NCI-H2196 (cell line): ENCODE measurements around the gene ABI1.
"Not testable (repeated sequence)": the region's sequence is repeated elsewhere in the genome, so short reads cannot be mapped to it uniquely, and the experiment has no call there.

Source experiments
- DNase-seq: peaks from one replicate; lab custom pipeline; 2025; ENCODE audit not compliant: unreplicated experiment; lab: John Stamatoyannopoulos, UW

The ABI1 gene

DNA sequence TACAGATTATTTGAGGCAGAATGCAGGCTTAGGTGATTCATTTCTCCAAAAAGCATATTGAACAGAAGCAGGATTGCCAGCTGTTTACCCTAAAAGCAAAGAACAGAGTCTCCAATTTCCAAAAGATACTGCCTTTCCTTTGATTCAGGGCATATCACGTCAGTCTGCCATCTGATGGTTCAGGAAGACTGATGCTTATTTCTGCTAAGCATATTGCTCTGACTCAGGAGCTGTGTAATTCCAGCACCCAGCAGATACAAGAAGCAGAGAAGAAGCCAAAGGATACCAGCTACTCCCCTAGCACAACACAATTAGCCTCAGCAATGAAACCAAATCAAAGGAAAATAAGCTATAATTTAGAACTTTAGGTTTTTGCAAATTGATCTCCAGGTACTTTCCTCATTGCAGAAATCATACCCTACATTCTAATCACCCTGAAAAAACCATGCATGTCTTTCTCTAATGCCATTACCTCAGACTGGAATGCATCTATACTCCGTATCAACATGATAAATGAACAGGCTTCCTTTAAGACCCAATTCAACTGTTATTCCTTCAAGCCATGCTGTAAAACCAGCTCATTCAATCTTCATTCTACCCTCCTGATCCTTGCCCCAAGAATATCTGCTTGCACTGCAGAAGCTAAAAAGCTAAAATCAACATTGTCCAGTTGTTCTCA, 55.1 kb downstream of the ABI1 start:
- no peak for DNase-seq

- no peak for DNase-seq
Observed at GRCh38 chr10:26804418-26805393, 56.1 kb downstream of the ABI1 start.

DNA sequence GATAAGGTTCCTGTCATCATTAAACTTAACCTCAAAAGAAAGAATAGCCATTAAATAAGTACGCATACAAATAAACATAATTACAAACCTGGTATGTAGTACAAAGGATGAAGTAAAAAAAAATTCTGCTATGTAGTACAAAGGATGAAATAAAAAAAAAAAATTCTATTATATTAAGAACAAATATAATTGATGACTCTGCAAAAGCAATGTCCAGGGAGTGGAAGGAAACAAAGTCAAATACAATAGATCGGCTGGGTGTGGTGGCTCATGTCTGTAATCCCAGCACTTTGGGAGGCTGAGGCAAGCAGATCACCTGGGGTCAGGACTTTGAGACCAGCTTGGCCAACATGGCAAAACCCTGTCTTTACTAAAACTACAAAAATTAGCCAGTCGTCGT, 56.9 kb downstream of the ABI1 start:
- DNase-seq: no peak

- no peak for DNase-seq
Observed at GRCh38 chr10:26802527-26802926, 58.2 kb downstream of the ABI1 start.

GRCh38 chr10:26801831-26802230, 58.9 kb downstream of the ABI1 start:
- DNase-seq: no peak

DNA sequence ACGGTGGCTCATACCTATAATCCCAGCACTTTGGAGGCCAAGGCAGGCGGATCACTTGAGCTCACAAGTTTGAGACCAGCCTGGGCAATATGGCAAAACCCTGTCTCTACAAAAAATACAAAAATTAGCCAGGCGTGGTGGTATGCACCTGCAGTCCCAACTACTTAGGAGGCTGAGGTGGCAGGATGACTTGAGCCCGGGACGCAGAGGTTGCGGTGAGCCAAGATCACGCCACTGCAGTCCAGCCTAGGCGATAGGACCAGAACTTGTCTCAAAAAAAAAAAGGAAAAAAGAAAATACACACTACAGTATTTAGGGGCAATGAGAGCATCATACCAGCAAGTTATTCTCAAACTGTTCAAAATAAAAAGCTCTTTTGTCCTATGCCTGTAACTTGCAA, 59.5 kb downstream of the ABI1 start:
- DNase-seq: no peak

GRCh38 chr10:26800468-26800867, 60.3 kb downstream of the ABI1 start:
- DNase-seq: no peak

GRCh38 chr10:26799342-26799741, 61.4 kb downstream of the ABI1 start:
- no peak for DNase-seq

DNA sequence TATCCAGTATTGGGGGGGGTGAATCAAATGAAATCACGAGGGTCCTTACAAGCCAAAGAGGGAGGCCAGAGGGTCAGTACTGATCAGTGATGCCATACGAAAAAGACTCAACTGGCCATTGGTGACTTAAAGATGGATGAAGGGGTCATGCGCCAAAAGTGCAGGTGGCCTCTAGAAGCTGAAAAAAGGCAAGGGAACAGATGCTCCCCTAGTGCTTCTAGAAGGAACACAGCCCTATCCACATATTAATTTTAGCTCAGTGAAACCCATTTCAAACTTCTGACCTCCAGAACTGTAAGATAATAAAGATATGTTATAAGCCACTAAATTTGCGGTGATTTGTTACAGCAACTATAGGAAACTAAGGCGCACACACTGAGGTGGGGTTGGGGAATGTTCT, 62.5 kb downstream of the ABI1 start:
- no peak for DNase-seq

DNA sequence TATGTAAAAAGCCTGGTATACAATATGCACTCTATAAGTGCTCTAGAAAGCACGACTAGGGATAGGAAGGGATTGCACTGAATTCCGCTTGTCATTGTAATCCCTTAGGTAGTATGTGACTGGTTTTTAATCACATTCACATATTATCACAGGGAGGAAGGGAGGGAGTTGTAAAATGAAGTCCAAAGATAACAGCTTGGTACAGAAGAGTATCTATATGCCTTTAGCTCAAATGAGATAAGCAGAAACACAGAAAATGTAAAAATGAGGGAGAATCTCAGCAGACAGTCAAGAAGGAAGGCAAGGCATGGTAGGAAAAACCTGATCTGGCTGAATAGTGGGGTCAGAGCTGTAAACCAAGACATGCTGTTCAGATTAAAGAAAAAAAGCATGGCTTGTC, 63.4 kb downstream of the ABI1 start:
- no peak for DNase-seq

- DNase-seq: no peak
Observed at GRCh38 chr10:26792758-26793495, 67.8 kb downstream of the ABI1 start.

DNA sequence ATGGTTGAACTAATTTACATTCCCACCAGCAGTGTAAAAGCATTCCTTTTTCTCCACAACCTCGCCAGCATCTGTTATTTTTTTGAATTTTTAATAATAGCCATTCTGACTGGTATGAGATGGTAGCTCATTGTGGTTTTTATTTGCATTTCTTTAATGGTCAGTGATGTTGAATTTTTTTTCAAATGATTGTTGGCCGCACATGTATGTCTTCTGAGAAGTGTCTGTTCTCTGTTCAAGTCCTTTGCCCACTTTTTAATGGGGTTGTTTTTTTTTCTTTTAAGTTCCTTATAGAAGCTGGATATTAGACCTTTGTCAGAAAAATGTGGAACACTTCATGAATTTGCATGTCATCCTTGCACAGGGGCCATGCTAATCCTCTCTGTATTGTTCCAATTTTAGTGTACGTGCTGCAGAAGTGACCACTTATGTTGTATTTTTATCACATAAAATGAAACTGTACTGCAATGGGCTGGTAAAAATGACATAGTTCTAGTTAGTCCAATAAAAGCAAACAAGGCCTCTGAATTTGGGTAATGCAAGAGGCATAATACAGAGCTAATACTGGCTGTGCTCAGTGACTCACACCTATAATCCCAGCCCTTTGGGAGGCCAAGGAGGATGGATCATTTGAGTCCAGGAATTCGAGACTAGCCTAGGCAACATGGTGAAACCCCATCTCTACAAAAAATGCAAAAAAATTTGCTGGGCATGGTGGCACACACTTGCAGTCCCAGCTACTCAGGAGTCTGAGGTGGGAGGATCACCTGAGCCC, 70.3 kb downstream of the ABI1 start:
- no peak for DNase-seq

- not testable (repeated sequence) for DNase-seq
Observed at GRCh38 chr10:26789779-26790178, 71.0 kb downstream of the ABI1 start.

DNA sequence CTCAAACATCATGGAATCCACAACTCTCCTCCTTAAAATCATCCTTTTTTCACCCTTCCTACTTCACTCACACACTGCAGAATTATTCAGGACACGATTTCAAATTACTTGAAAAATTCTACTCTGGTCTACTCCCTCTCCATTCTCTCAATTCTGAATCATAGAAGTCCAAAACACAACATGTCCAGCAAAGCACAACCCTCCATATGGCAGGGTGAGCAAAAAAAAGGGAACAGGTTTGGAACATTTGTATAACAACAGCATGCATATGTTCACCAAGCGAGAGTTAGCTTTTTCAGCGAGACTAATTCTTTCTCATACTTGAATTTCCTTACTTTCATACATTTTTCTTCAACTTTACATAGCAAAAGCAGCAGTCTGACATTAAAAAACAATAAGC, 73.4 kb downstream of the ABI1 start:
- DNase-seq: no peak

DNA sequence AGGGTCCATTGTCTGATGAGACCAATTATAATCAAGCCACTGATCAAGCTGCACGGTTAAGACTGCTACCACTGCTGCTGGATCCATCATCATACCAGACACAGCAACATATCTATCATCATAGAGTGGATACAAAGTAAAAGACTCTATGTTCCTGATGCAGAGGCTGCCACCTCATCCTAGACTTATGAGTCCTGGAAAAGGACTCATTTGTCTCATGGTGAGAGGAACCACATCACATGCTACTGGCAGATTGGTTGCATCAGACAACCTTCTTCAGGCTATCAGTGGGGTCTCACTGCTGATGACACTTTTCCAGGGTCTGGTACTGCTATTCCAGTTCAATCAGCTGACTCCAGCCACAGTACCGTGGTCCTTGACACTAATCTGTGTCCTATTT, 79.0 kb downstream of the ABI1 start:
- no peak for DNase-seq

- no peak for DNase-seq
Observed at GRCh38 chr10:26780793-26781601, 79.8 kb downstream of the ABI1 start.

DNA sequence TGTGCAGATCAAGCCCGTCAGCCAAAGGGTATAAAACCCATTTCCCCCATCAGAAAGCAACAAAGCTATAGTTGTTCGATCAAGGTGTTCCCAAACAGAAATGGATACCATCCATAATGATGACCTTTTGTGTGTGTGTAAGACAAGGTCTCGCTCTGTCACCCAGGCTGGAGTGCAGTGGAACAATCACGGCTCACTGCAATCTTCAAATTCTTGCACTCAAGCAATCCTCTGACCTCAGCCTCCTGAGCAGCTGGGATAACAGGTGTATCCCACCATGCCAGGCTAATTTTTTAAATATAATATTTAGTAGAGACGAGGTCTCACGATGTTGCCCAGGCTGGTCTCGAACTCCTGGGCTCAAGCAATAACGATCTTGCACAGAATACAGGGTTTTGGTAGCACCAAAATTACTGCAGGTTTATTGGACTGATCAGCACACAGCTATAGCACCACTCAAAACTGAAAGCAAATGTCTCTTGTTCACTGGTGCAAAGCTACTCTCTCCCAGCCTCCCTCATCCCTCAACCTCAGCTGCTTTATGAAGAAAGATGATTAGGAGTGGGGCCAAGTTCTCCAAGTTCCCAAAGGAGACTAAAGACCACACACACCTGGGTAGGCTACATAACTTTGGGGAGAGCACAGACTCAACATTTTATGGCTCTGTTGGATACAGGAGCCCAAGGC, 80.5 kb downstream of the ABI1 start:
- DNase-seq: no peak

GRCh38 chr10:26779176-26779860, 81.4 kb downstream of the ABI1 start:
- DNase-seq: no peak

GRCh38 chr10:26777686-26778085, 83.1 kb downstream of the ABI1 start:
- DNase-seq: no peak
